OCI-LY3 (cell line): Measurements from ENCODE around the gene SYT2.

Experiments
- H2AFZ ChIP-seq: fragments of 200-600, 300-600 bp; shearing (Covaris generic); 2 replicates; pipeline ENCODE4 v1.6.0; 2014; ENCODE audit warnings: antibody characterized with exemption, low read depth, low read length
- H3K27ac ChIP-seq: fragments of 200-600, 300-600 bp; sonication (generic); 2 replicates; pipeline ENCODE4 v1.5.1; 2014; ENCODE audit warnings: mild to moderate bottlenecking, low read length, moderate library complexity, mixed read lengths
- H3K27me3 ChIP-seq: fragments of 200-600, 300-600 bp; sonication (generic); 2 replicates; pipeline ENCODE4 v1.6.1; 2014; ENCODE audit warnings: low read depth, low read length, mixed read lengths
- H3K36me3 ChIP-seq: fragments of 200-600, 300-600 bp; sonication (generic); replicated peaks from 2 replicates; pipeline ENCODE3; 2014; ENCODE audit warnings: low read depth, low read length, mixed read lengths
- H3K4me1 ChIP-seq: fragments of 300-600, 200-600 bp; sonication (generic); 2 replicates; pipeline ENCODE4 v1.6.1; 2014; ENCODE audit warnings: low read length, mixed read lengths
- H3K4me2 ChIP-seq: fragments of 200-600, 300-600 bp; sonication (generic); 2 replicates; pipeline ENCODE4 v1.6.1; 2014; ENCODE audit warnings: low read length, mixed read lengths
- H3K4me3 ChIP-seq: fragments of 300-600, 200-600 bp; sonication (generic); 2 replicates; pipeline ENCODE4 v1.5.1; 2014; ENCODE audit warnings: antibody characterized with exemption, mild to moderate bottlenecking, low read length, moderate library complexity
- H3K79me2 ChIP-seq: fragments of 300-600, 200-600 bp; shearing (Covaris generic); 2 replicates; pipeline ENCODE4 v1.6.1; 2014; ENCODE audit warnings: mild to moderate bottlenecking, low read length, mixed read lengths
- H3K9ac ChIP-seq: fragments of 300-600, 200-600 bp; shearing (Covaris generic); 2 replicates; pipeline ENCODE4 v1.6.0; 2014; ENCODE audit warnings: mild to moderate bottlenecking, low read length, moderate library complexity
- H3K9me3 ChIP-seq: fragments of 200-600, 300-600 bp; shearing (Covaris generic); 2 replicates; pipeline ENCODE4 v1.6.1; 2014; ENCODE audit warnings: low read length, mixed read lengths; ENCODE audit not compliant: insufficient read depth
- H4K20me1 ChIP-seq: fragments of 200-600, 300-600 bp; sonication (generic); 2 replicates; pipeline ENCODE4 v1.6.1; 2016; ENCODE audit warnings: low read length, mixed read lengths; ENCODE audit not compliant: insufficient read depth
- CTCF ChIP-seq: fragments of 200-600, 300-600 bp; sonication (generic); IDR thresholded peaks from 2 replicates; pipeline ENCODE4 v1.5.1; 2014; ENCODE audit warnings: antibody characterized with exemption, low read length, low read depth
- EZH2phosphoT487 ChIP-seq: fragments of 200-600 bp; shearing (Covaris generic); IDR thresholded peaks from 2 replicates; pipeline ENCODE4 v1.6.1; 2018; ENCODE audit warnings: antibody characterized with exemption, mixed run types, low read depth

The SYT2 gene

GRCh38 chr1:202711949-202712635, 1.8 kb upstream of the SYT2 start:
- Histone ChIP-seq H3K4me2 (no peak overlapping the region), H2AFZ (no peak overlapping the region), H4K20me1 (peaks cover 4% of the 10 kb centered on the region; the same call in 1 of the 2 replicates), H3K9me3 (no peaks in the 10 kb centered on the region), H3K4me3 (no peak overlapping the region), H3K27me3 (peaks cover 50% of the 10 kb centered on the region), H3K9ac (no peak overlapping the region), H3K36me3 (no peaks in the 10 kb centered on the region), H3K4me1 (no peaks in the 10 kb centered on the region), H3K79me2 (no peaks in the 10 kb centered on the region), H3K27ac (no peak overlapping the region)
- TF ChIP-seq EZH2phosphoT487 (no peak), CTCF (no peak)

GRCh38 chr1:202709276-202710041, 795 bp downstream of the SYT2 start:
- H3K9ac ChIP-seq = no peak overlapping the region
- H3K9me3 ChIP-seq = no peaks in the 10 kb centered on the region
- TF ChIP-seq CTCF (no peak), EZH2phosphoT487 (no peak)
- H3K27me3 ChIP-seq = peaks cover 56% of the 10 kb centered on the region
- no peaks in the 10 kb centered on the region for H3K4me1 ChIP-seq
- no peak overlapping the region for H3K27ac ChIP-seq
- H4K20me1 ChIP-seq = peaks cover 4% of the 10 kb centered on the region
- no peaks in the 10 kb centered on the region for H3K79me2 ChIP-seq
- H2AFZ ChIP-seq = no peak overlapping the region
- no peak overlapping the region for H3K4me3 ChIP-seq
- no peaks in the 10 kb centered on the region for H3K36me3 ChIP-seq
- no peak overlapping the region for H3K4me2 ChIP-seq

- peaks cover 64% of the 10 kb centered on the region for H3K27me3 ChIP-seq
- H3K36me3 ChIP-seq = no peaks in the 10 kb centered on the region
- no peak overlapping the region for H2AFZ ChIP-seq
- H3K4me2 ChIP-seq = no peak overlapping the region
- no peak overlapping the region for H3K9ac ChIP-seq
- no peak overlapping the region for H3K4me3 ChIP-seq
- peaks cover 4% of the 10 kb centered on the region for H4K20me1 ChIP-seq
- no peaks in the 10 kb centered on the region for H3K79me2 ChIP-seq
- TF ChIP-seq EZH2phosphoT487 (no peak), CTCF (no peak)
- no peaks in the 10 kb centered on the region for H3K9me3 ChIP-seq
- H3K4me1 ChIP-seq = no peaks in the 10 kb centered on the region
- no peak overlapping the region for H3K27ac ChIP-seq
Observed at GRCh38 chr1:202708456-202709275, 1.6 kb downstream of the SYT2 start.

GRCh38 chr1:202706851-202707250, 3.4 kb downstream of the SYT2 start:
- Histone ChIP-seq H3K27me3 (peaks cover 73% of the 10 kb centered on the region), H3K9ac (no peak overlapping the region), H3K27ac (no peak overlapping the region), H3K4me3 (no peak overlapping the region), H3K36me3 (no peaks in the 10 kb centered on the region), H3K4me2 (no peak overlapping the region), H2AFZ (no peak overlapping the region), H3K4me1 (no peaks in the 10 kb centered on the region), H3K79me2 (no peaks in the 10 kb centered on the region), H3K9me3 (no peaks in the 10 kb centered on the region), H4K20me1 (peaks cover 4% of the 10 kb centered on the region)
- no peak for TF ChIP-seq EZH2phosphoT487
- TF ChIP-seq CTCF = no peak
